ENCODE results near the gene OR1L8.

OR1L8 gene

DNA sequence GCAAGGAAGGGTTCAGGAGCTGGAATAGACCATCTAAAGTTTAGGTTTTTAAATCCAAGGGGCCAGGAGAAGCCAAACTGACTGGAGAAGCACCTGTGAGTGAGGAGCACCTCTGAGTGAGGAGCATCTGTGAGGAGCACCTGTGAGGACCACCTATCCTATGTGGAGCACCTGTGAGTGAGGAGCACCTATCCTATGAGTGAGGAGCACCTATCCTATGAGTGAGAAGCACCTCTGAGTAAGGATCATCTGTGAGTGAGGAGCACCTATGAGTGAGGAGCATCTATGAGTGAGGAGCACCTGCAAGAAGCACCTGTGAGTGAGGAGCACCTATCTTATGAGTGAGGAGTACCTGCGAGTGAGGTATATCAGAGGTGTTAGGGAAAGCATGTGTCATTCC, 23.4 kb upstream of the OR1L8 start:
- no peak for DNase-seq (ENCODE audit: low read depth in 1 of 2, low spot score in 1 of 2)
- peaks cover 2% of the 10 kb centered on the region for H3K27me3 ChIP-seq (ENCODE audit: insufficient read depth, poor library complexity, severe bottlenecking)
- no peak overlapping the region for H3K4me3 ChIP-seq (replicated peaks; ENCODE audit: insufficient read depth, low read length)
- H3K27ac ChIP-seq (replicated peaks), result no peak overlapping the region
- TF ChIP-seq, protein P1, sequence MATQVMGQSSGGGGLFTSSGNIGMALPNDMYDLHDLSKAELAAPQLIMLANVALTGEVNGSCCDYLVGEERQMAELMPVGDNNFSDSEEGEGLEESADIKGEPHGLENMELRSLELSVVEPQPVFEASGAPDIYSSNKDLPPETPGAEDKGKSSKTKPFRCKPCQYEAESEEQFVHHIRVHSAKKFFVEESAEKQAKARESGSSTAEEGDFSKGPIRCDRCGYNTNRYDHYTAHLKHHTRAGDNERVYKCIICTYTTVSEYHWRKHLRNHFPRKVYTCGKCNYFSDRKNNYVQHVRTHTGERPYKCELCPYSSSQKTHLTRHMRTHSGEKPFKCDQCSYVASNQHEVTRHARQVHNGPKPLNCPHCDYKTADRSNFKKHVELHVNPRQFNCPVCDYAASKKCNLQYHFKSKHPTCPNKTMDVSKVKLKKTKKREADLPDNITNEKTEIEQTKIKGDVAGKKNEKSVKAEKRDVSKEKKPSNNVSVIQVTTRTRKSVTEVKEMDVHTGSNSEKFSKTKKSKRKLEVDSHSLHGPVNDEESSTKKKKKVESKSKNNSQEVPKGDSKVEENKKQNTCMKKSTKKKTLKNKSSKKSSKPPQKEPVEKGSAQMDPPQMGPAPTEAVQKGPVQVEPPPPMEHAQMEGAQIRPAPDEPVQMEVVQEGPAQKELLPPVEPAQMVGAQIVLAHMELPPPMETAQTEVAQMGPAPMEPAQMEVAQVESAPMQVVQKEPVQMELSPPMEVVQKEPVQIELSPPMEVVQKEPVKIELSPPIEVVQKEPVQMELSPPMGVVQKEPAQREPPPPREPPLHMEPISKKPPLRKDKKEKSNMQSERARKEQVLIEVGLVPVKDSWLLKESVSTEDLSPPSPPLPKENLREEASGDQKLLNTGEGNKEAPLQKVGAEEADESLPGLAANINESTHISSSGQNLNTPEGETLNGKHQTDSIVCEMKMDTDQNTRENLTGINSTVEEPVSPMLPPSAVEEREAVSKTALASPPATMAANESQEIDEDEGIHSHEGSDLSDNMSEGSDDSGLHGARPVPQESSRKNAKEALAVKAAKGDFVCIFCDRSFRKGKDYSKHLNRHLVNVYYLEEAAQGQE (IDR thresholded peaks at IDR 0.05; ENCODE audit: insufficient replicate concordance, low read depth), result no peak
- TF ChIP-seq POLR2AphosphoS5 (IDR thresholded peaks at IDR 0.05; ENCODE audit: low read depth) (no peak), SPI1 (IDR thresholded peaks at IDR 0.05; ENCODE audit: borderline replicate concordance, low read depth) (no peak), GABPA (IDR thresholded peaks at IDR 0.05; ENCODE audit: low read depth) (no peak)
- TF ChIP-seq, protein P2, sequence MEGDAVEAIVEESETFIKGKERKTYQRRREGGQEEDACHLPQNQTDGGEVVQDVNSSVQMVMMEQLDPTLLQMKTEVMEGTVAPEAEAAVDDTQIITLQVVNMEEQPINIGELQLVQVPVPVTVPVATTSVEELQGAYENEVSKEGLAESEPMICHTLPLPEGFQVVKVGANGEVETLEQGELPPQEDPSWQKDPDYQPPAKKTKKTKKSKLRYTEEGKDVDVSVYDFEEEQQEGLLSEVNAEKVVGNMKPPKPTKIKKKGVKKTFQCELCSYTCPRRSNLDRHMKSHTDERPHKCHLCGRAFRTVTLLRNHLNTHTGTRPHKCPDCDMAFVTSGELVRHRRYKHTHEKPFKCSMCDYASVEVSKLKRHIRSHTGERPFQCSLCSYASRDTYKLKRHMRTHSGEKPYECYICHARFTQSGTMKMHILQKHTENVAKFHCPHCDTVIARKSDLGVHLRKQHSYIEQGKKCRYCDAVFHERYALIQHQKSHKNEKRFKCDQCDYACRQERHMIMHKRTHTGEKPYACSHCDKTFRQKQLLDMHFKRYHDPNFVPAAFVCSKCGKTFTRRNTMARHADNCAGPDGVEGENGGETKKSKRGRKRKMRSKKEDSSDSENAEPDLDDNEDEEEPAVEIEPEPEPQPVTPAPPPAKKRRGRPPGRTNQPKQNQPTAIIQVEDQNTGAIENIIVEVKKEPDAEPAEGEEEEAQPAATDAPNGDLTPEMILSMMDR (IDR thresholded peaks at IDR 0.05; ENCODE audit: insufficient read depth, low read length), result no peak

DNA sequence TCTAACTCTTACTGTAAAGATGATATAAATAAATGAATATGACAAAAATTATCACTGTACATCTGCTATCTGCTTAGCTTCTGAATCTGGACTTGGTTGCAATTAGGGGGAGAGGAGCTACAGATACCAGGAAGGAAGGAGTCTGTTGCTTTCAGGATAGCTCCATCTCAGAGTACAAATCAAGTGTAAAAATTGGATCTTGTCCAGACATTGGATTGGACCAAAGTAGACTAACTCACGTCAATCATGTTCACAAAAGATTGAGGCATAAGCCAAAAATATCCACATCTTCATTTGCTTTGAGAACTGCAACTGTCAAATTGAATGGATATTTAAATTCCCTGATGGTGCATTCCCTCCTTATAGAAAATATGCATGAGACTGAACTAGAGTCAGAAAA, 22.5 kb upstream of the OR1L8 start:
- Histone ChIP-seq H3K4me3 (replicated peaks; ENCODE audit: insufficient read depth, low read length) (no peak overlapping the region), H3K27me3 (ENCODE audit: insufficient read depth, poor library complexity, severe bottlenecking) (peaks cover 2% of the 10 kb centered on the region), H3K27ac (replicated peaks) (no peak overlapping the region)
- DNase-seq (ENCODE audit: low read depth in 1 of 2, low spot score in 1 of 2), result no peak
- TF ChIP-seq POLR2AphosphoS5 (IDR thresholded peaks at IDR 0.05; ENCODE audit: low read depth), result no peak
- no peak for TF ChIP-seq SPI1 (IDR thresholded peaks at IDR 0.05; ENCODE audit: borderline replicate concordance, low read depth)
- TF ChIP-seq, protein P2 (IDR thresholded peaks at IDR 0.05; ENCODE audit: insufficient read depth, low read length), result no peak
- no peak for TF ChIP-seq GABPA (IDR thresholded peaks at IDR 0.05; ENCODE audit: low read depth)
- TF ChIP-seq, protein P1 (IDR thresholded peaks at IDR 0.05; ENCODE audit: insufficient replicate concordance, low read depth), result no peak

DNA sequence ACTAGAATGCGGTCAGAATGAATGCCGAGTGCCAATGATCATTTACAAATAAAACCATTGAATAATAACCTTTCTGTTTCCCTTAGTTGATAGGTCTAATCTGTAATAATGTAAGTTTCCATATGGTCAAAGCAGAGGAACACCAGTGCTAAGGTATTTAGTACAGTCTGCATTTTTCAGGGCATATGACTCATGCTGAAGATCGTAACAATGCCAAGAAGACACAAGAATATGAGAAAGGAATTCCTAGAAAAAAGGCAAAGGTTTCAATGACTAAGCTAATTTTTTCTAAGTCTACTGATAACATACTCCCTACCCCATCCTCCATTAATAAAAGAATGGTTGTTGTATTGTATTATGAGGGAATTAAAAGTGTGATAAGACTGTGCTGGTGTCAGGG, 2.8 kb downstream of the OR1L8 start:
- no peak for DNase-seq (ENCODE audit: low read depth in 1 of 2, low spot score in 1 of 2)
- TF ChIP-seq, protein P2 (IDR thresholded peaks at IDR 0.05; ENCODE audit: insufficient read depth, low read length), result no peak
- TF ChIP-seq SPI1 (IDR thresholded peaks at IDR 0.05; ENCODE audit: borderline replicate concordance, low read depth) (no peak), GABPA (IDR thresholded peaks at IDR 0.05; ENCODE audit: low read depth) (no peak), POLR2AphosphoS5 (IDR thresholded peaks at IDR 0.05; ENCODE audit: low read depth) (no peak)
- TF ChIP-seq, protein P1 (IDR thresholded peaks at IDR 0.05; ENCODE audit: insufficient replicate concordance, low read depth), result no peak
- no peak overlapping the region for H3K4me3 ChIP-seq (replicated peaks; ENCODE audit: insufficient read depth, low read length)
- H3K27ac ChIP-seq (replicated peaks), result no peak overlapping the region
- H3K27me3 ChIP-seq (ENCODE audit: insufficient read depth, poor library complexity, severe bottlenecking), result no peaks in the 10 kb centered on the region
